DMS53 (cell line): Measurements from ENCODE around the gene RERG.

Experiments used
- DNase-seq: peaks from one replicate; lab custom pipeline; 2025; lab: John Stamatoyannopoulos, UW

RERG gene

DNA sequence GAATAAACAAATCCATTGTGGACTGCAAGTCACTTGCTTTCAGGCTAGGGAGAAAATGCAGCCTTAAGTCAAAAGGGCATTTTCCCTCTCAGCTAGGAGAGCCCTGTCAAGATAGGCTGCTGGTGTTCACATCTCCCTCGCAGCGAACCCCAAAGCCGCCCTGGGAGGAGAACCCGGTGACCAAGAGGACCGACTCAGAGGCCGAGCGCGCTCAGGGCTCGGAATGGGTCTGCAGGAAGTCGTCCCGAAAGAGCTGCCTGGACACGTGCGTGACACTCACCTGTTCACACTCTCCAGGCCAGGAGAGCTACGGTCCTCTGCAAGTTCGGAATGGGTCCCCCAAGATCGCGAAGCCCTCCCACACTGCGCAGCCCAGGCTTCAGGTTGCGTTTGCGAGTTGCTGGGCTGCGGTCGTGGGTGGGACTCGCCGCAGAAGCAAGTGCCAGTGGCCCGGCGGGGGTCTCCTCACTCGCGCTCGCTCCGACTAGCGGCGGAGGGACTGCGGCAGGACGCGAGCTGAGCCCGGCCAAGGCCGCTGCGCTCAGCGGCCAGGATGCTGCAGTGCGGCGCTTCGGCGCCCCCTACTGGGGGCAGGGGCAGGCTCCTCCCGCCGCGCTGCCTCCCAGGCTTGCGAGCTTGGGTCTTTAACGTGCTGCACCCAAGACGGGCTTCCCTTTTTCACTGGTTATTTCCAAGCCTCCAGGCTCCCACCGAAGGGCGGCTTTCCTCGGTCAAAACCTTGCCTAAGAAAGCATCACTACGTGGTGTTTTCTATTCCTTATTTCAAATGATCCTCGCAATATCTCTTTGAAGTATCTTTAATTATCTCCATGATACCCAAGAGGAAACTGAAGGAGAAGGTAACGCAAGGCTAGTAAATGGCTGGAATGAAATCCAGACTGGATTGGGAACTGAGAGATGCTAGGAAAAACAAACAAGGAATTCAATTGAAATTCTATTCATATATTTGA, at the start of gene RERG:
Gene RERG (minus strand): TSS at position 503 of the 971 bp plus-strand sequence. CDS start 3,928 bp downstream, outside the sequence.
- DNase-seq = peak; percentile 95

GRCh38 chr12:15270591-15270990, 49.4 kb upstream of the RERG start:
- no peak for DNase-seq

DNA sequence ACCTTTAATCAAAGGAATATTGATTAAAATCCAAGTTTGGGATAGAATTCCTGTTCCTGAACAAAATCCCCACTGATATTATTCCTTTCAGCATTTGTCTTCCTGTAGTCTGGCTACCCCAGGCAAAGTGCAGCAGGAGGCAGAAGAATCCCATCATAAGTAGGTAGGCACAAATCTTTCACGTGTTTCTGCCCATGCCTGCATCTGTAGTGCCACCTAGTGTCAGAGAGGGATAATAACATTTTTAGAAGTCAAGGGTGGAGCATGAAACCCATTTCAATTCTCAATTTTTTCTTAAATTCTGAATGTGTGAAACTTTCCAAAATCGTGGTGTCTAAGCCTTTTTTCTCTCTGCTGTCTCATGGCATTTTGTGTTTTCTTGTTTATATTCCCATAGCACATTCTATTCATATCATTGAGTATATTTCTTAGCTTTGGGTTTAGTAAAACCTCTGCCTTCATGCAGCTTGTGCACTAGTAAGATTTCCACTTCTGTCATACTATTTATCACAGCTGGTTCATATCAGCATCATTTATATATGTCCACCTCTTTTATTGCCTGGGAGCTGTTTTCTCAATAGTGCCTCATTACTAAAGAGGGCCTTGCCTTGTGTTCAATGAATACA, 47.8 kb upstream of the RERG start:
- DNase-seq = peak; percentile 93

- DNase-seq = peak; percentile 20
Observed at GRCh38 chr12:15268309-15268708, 47.1 kb upstream of the RERG start.

DNA sequence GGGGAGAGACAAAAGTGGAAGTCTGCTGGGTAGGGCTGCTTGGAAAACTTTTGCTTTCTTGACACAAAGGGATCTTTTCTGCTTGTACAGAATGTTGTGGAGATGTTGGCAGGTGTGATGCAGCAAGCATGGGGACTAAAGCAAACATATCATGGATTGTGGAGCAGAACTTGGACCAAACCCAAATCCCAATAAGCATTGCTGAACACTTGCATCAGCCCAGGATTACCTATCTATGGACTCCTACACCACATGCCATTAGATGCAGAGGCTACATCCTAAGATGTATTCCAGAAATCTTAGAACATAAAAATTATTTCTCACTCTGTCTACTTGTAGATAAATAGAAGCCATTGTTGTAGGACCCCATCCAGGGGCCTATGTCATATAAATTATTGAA, 44.7 kb upstream of the RERG start:
- peak; percentile 74 for DNase-seq

DNA sequence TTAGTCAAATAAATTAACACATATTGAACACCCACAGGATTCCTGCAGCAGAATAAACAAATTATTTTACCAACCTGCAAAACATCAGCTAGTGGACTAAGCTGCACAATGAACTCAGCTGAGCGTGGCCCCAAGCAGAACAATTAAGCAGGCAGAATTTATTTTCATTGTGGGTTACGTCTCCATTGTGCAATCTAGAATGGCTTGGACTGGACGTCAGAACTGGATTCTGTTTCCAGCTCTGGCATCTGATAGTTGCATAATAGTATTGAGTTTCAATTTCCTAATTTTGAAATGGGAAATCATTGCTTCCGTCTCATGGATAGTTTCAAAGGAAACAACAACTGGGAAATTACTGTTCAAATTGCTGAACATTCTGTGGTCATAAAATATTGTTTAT, 35.5 kb upstream of the RERG start:
- DNase-seq = no peak

- no peak for DNase-seq
Observed at GRCh38 chr12:15253990-15254389, 32.8 kb upstream of the RERG start.

- DNase-seq = no peak
Observed at GRCh38 chr12:15244926-15245325, 23.7 kb upstream of the RERG start.

GRCh38 chr12:15244341-15244740, 23.1 kb upstream of the RERG start:
- peak; percentile 99 for DNase-seq

GRCh38 chr12:15243102-15243501, 21.9 kb upstream of the RERG start:
- no peak for DNase-seq

DNA sequence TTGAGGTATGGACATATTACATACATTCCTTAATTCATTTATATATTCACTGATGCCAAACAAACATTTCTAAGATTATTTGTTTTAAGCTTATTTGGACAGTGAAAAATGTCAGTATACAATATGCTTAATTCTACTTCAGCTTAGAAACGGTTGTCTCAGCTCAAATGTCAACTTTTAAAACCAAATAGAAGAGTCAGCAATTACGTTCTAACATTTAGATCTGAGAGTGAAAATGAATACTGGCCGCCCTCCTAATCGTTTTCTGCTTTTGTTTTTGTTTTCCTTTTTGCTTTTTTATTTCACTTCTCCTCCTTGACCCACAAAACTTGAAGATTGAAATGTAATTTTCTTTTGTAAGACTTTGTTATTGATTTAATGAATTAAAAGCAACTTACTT, 19.7 kb upstream of the RERG start:
- DNase-seq = no peak

DNA sequence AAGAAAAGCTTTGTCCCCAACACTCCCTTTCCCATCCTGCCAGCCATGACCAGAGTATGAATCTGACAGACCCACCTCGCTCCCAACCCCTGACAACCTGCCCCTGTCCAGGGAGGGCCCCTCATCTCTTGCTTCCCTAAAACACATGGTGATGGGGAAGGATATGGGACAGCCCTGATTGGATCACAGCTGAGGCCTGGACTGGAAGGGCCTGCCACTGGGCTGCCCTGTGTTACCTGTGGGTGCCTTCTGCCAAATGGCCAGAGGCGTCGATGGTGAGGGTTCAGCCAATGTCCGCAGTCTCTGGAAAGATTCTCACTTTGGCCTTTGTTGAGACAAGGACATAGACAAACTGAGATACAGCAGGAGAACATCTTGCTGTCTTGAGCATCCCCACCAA, 13.3 kb upstream of the RERG start:
- DNase-seq = no peak

- DNase-seq = no peak
Observed at GRCh38 chr12:15234011-15234410, 12.8 kb upstream of the RERG start.

DNA sequence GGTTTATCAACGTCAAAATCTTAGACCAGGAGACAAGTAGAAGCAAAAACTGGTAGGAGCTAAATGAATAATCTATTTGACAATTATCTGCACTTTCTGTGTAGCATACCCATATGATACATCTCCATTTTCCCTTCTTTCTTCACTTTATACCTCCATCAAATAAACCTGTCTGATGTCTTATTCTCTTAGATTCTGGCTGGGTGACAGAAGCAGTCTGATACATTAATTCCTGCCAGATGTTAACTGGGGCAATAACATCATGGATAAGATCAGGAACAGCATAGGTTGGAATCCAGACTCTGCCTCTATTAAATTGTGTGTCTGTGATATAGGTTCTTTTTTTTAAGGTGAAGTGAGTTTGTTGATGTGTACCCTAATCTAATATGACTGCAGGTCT, 11.7 kb upstream of the RERG start:
- DNase-seq = no peak

- no peak for DNase-seq
Observed at GRCh38 chr12:15231493-15231892, 10.3 kb upstream of the RERG start.

GRCh38 chr12:15230751-15231150, 9.5 kb upstream of the RERG start:
- DNase-seq = no peak

DNA sequence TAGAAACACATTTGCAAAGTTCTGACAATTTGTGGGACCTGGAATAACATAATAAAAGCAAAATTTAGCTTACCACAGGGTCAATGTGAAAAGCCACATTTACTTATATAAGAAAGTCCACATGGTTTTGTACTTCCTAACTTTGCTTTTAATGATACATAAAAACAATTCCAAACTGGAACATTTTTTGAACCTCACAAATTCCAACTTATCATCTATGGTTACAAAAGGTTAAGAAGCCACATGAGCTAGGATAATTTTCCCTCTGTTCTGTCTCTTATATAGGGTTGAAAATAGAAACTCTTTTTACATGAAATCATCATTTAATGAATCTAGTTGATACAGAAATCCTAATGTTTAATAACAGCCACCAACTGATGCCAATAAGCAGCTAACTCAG, 8.9 kb upstream of the RERG start:
- no peak for DNase-seq

- DNase-seq = peak; percentile 94
Observed at GRCh38 chr12:15227004-15227679, 5.9 kb upstream of the RERG start.

DNA sequence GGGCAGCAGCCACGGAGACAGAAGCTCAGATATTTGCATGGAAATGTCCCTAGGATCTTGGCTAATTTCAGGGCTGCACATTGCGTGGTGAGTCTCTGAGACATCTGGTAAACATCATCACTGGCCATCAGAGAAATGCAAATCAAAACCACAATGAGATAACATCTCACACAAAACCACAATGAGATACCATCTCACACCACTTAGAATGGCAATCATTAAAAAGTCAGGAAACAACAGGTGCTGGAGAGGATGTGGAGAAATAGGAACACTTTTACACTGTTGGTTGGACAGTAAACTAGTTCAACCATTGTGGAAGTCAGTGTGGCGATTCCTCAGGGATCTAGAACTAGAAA, 4.6 kb upstream of the RERG start:
- DNase-seq = peak; percentile 20

- no peak for DNase-seq
Observed at GRCh38 chr12:15225136-15225862, 4.1 kb upstream of the RERG start.

DNA sequence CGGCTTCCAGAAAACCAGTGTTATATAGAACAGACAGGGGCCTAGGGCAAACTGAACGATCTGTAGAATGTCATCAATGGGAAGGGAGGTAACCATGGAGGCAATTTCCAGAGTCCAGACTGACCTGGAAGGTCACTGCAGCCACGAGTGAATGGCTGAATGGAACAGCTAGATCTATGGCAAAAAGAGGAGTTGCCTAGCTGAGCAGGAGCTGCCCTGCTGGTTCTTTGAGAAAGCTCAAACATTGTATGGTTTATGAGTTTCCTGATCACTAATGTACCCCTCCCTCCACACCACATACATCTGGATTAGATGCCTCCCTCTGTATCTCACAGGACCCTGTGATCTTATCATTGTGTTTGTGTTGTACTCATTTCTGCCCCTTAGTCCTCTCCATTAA, 1.0 kb upstream of the RERG start:
- DNase-seq = no peak

- peak; percentile 42 for DNase-seq
Observed at GRCh38 chr12:15220451-15220850, 766 bp downstream of the RERG start.
